H1 (cell line): ENCODE results near the gene MIB1. TPM values are rescaled to one million over a fixed set of nuclear protein-coding genes. Genes with fewer than 3 reads are reported as not detected.

Source experiments
- CTCF ChIA-PET: fragments of 300-600 bp; sonication (Branson Sonifier 250); formaldehyde crosslinking; loops from one replicate; lab custom pipeline; 2021; ENCODE audit not compliant: partially characterized antibody; lab: Charles Lee
- POLR2A ChIA-PET: fragments of 300-600 bp; sonication (Branson Sonifier 250); formaldehyde crosslinking; loops from one replicate; lab custom pipeline; 2021; ENCODE audit warnings: inconsistent platforms; ENCODE audit not compliant: partially characterized antibody; lab: Charles Lee
- DNase-seq, 2 experiments: peaks; one replicate each; pipeline versions ENCODE4 v3.0.0 to v3.0.0-alpha.2; 2010 to 2022; ENCODE audit warnings: low spot score in 2 of 2, low read depth in 1 of 2, mixed read lengths in 1 of 2
- FAIRE-seq: peaks from 2 replicates; lab custom pipeline; 2011; peaks lifted over from hg19 to GRCh38; lab: Jason Lieb, UNC
- H2AFZ ChIP-seq: 2 replicates; pipeline ENCODE4 v1.8.1; 2012; ENCODE audit warnings: low read length, inconsistent platforms
- H2AK5ac ChIP-seq: 2 replicates; pipeline ENCODE4 v1.6.1; 2013; ENCODE audit warnings: low read depth, low read length
- H2BK120ac ChIP-seq: replicated peaks from 2 replicates; pipeline ENCODE3; 2013; ENCODE audit warnings: low read depth, low read length, inconsistent platforms
- H2BK12ac ChIP-seq: 2 replicates; pipeline ENCODE4 v1.6.1; 2013; ENCODE audit warnings: low read depth, low read length
- H2BK15ac ChIP-seq: 2 replicates; pipeline ENCODE4 v1.6.1; 2013; ENCODE audit warnings: low read length
- H2BK20ac ChIP-seq: 2 replicates; pipeline ENCODE4 v1.6.1; 2013; ENCODE audit warnings: low read length
- H2BK5ac ChIP-seq: 2 replicates; pipeline ENCODE4 v1.6.1; 2013; ENCODE audit warnings: low read depth, low read length
- H3K14ac ChIP-seq: 2 replicates; pipeline ENCODE4 v1.6.1; 2013; ENCODE audit warnings: inconsistent platforms; ENCODE audit not compliant: insufficient read length
- H3K18ac ChIP-seq: 2 replicates; pipeline ENCODE4 v1.6.1; 2013; ENCODE audit warnings: low read length; ENCODE audit errors: extremely low read depth
- H3K23ac ChIP-seq: 2 replicates; pipeline ENCODE4 v1.6.1; 2013; ENCODE audit warnings: inconsistent platforms; ENCODE audit not compliant: insufficient read length
- H3K23me2 ChIP-seq: 2 replicates; pipeline ENCODE4 v1.6.1; 2013; ENCODE audit warnings: low read depth, low read length
- H3K27ac ChIP-seq: 2 replicates; pipeline ENCODE4 v1.6.1; 2011; ENCODE audit warnings: low read depth, low read length, inconsistent platforms
- H3K27me3 ChIP-seq, 4 experiments: replicated peaks in 1 of 4; 1 replicate in 1 of 4; 2 replicates in 3 of 4; pipeline versions ENCODE4 v1.6.1 to v1.8.1; 2011 to 2013; ENCODE audit warnings: low read length in 3 of 4, mild to moderate bottlenecking in 3 of 4, inconsistent platforms in 2 of 4, mixed read lengths in 2 of 4, moderate library complexity in 1 of 4; ENCODE audit not compliant: control insufficient read depth in 3 of 4, insufficient read depth in 3 of 4; ENCODE audit errors: extremely low read depth in 1 of 4
- H3K36me3 ChIP-seq, 4 experiments: 2 replicates each; pipeline versions ENCODE4 v1.6.1 to v1.8.1; 2011 to 2013; ENCODE audit warnings: mild to moderate bottlenecking in 4 of 4, low read length in 3 of 4, moderate library complexity in 2 of 4, control low read depth in 1 of 4, inconsistent platforms in 1 of 4; ENCODE audit not compliant: insufficient read depth in 4 of 4, control insufficient read depth in 2 of 4
- H3K4ac ChIP-seq: replicated peaks from 2 replicates; pipeline ENCODE3; 2013; ENCODE audit warnings: low read length, low read depth, mixed read lengths, inconsistent platforms; ENCODE audit not compliant: insufficient read length
- H3K4me1 ChIP-seq, 4 experiments: replicated peaks in 1 of 4; 1 replicate in 1 of 4; 2 replicates in 3 of 4; pipeline versions ENCODE4 v1.6.1 to v1.8.1; 2011 to 2013; ENCODE audit warnings: low read length in 3 of 4, inconsistent platforms in 2 of 4, mixed read lengths in 1 of 4; ENCODE audit not compliant: insufficient read depth in 4 of 4, control insufficient read depth in 3 of 4
- H3K4me2 ChIP-seq, 2 experiments: 2 replicates each; pipeline versions ENCODE4 v1.6.1 to v1.8.1; 2011 to 2013; ENCODE audit warnings: low read depth in 2 of 2, low read length in 2 of 2, control low read depth in 1 of 2, inconsistent platforms in 1 of 2, mild to moderate bottlenecking in 1 of 2; ENCODE audit not compliant: insufficient read depth in 1 of 2
- H3K4me3 ChIP-seq, 4 experiments: fragments of 200-600, 300-600 bp in 1 of 4; sonication (generic), shearing (Covaris generic), sonication (Bioruptor Twin) in 1 of 4; 2 replicates each; pipeline versions ENCODE4 v1.5.1 to v1.8.1; 2011 to 2016; ENCODE audit warnings: low read length in 4 of 4, low read depth in 3 of 4, control low read depth in 2 of 4, inconsistent platforms in 2 of 4, mild to moderate bottlenecking in 2 of 4, mixed read lengths in 1 of 4, moderate library complexity in 1 of 4; ENCODE audit not compliant: insufficient read depth in 2 of 4; ENCODE audit errors: extremely low read depth in 1 of 4
- H3K56ac ChIP-seq: replicated peaks from 2 replicates; pipeline ENCODE3; 2013; ENCODE audit warnings: low read depth, mild to moderate bottlenecking, mixed read lengths, low read length, inconsistent platforms; ENCODE audit not compliant: insufficient read length
- H3K79me1 ChIP-seq: 2 replicates; pipeline ENCODE4 v1.6.1; 2013; ENCODE audit warnings: low read depth, low read length, control low read depth
- H3K79me2 ChIP-seq, 2 experiments: 2 replicates each; pipeline versions ENCODE4 v1.6.1 to v1.8.1; 2012 to 2013; ENCODE audit warnings: low read length in 2 of 2, mild to moderate bottlenecking in 2 of 2, inconsistent platforms in 1 of 2; ENCODE audit not compliant: insufficient read depth in 2 of 2, control insufficient read depth in 1 of 2
- H3K9ac ChIP-seq, 4 experiments: replicated peaks in 1 of 4; 1 replicate in 1 of 4; 2 replicates in 3 of 4; pipeline versions ENCODE4 v1.6.1 to v1.8.1; 2011 to 2013; ENCODE audit warnings: low read depth in 3 of 4, low read length in 3 of 4, control low read depth in 2 of 4, mild to moderate bottlenecking in 2 of 4, moderate library complexity in 2 of 4, inconsistent platforms in 1 of 4; ENCODE audit errors: extremely low read depth in 1 of 4
- H3K9me3 ChIP-seq, 2 experiments: 2 replicates each; pipeline versions ENCODE4 v1.6.1 to v1.8.1; 2012 to 2013; ENCODE audit warnings: mild to moderate bottlenecking in 2 of 2, moderate library complexity in 2 of 2, control low read depth in 1 of 2, inconsistent platforms in 1 of 2, low read depth in 1 of 2, low read length in 1 of 2, mixed read lengths in 1 of 2; ENCODE audit not compliant: insufficient read depth in 2 of 2
- H4K20me1 ChIP-seq, 2 experiments: replicated peaks in 1 of 2; 2 replicates each; pipeline versions ENCODE3 to v1.8.1; 2011 to 2013; ENCODE audit warnings: inconsistent platforms in 2 of 2, low read length in 2 of 2, mild to moderate bottlenecking in 1 of 2; ENCODE audit not compliant: insufficient read depth in 2 of 2, control insufficient read depth in 1 of 2
- H4K5ac ChIP-seq: 2 replicates; pipeline ENCODE4 v1.6.1; 2013; ENCODE audit warnings: low read length, low read depth, mixed read lengths, inconsistent platforms; ENCODE audit not compliant: insufficient read length
- H4K8ac ChIP-seq: 2 replicates; pipeline ENCODE4 v1.8.0; 2013; ENCODE audit warnings: mild to moderate bottlenecking, moderate library complexity, low read length, inconsistent platforms; ENCODE audit not compliant: insufficient read depth; ENCODE audit errors: extremely low read depth
- H4K91ac ChIP-seq: replicated peaks from 2 replicates; pipeline ENCODE3; 2013; ENCODE audit warnings: low read length, mixed read lengths, inconsistent platforms; ENCODE audit not compliant: insufficient read length
- CBX5 ChIP-seq: fragments of 300-800, 300-1000 bp; sonication (generic); IDR thresholded peaks from 2 replicates; pipeline ENCODE4 v1.7.1; 2016; ENCODE audit warnings: antibody characterized with exemption, low read length, low read depth
- EGR1 ChIP-seq: IDR thresholded peaks from 2 replicates; pipeline ENCODE4 v1.6.1; 2011; ENCODE audit warnings: low read depth, low read length, borderline replicate concordance
- FOSL1 ChIP-seq: IDR thresholded peaks from 2 replicates; pipeline ENCODE4 v1.6.1; 2011; ENCODE audit warnings: mild to moderate bottlenecking, low read depth, low read length, moderate library complexity; ENCODE audit not compliant: insufficient read depth
- GABPA ChIP-seq: IDR thresholded peaks from 2 replicates; pipeline ENCODE4 v1.6.1; 2011; ENCODE audit warnings: mild to moderate bottlenecking, low read length, moderate library complexity, borderline replicate concordance; ENCODE audit not compliant: insufficient read depth
- HDAC6 ChIP-seq: IDR thresholded peaks from one replicate; pipeline ENCODE4 v1.7.1; 2012; ENCODE audit warnings: low read depth, mild to moderate bottlenecking, inconsistent platforms, low read length, moderate library complexity
- KDM5A ChIP-seq: fragments of 200-600 bp; IDR thresholded peaks from 2 replicates; pipeline ENCODE4 v1.7.1; 2012; ENCODE audit warnings: mild to moderate bottlenecking, low read length, inconsistent platforms, mixed read lengths
- ZNF274 ChIP-seq: IDR thresholded peaks from 2 replicates; pipeline ENCODE4 v1.7.0; 2012; ENCODE audit warnings: low read length, borderline replicate concordance; ENCODE audit errors: extremely low read depth
- WGBS, 2 experiments: shearing (Covaris generic) in 1 of 2; methylation state at CpG; one replicate each; pipeline versions ENCODE4 v1.1.6 to v1.1.7; 2013 to 2015; ENCODE audit warnings: low lambda C conversion rate in 2 of 2, mixed read lengths in 2 of 2, inconsistent platforms in 1 of 2, low coverage in 1 of 2, missing lambda C conversion rate in 1 of 2; ENCODE audit not compliant: insufficient replicate concordance in 2 of 2, insufficient coverage in 1 of 2, insufficient read length in 1 of 2; ENCODE audit errors: extremely low coverage in 1 of 2, missing lambda C conversion rate in 1 of 2; 5-methylcytosine and 5-hydroxymethylcytosine counted together
- polyA plus RNA-seq, 7 experiments: library from polyadenylated mRNA; depleted of rRNA in 3 of 7; stranded (reverse) in 5 of 7; unstranded in 2 of 7; fragments of >200 nt in 5 of 7; fragments of 200-250 nt in 2 of 7; gene quantifications; 1 replicate in 5 of 7; 2 replicates in 1 of 7; 4 replicates in 1 of 7; pipeline versions ENCODE4 v1.2.1 to v1.2.3, GENCODE V29; 2011 to 2013; ENCODE audit warnings: missing spikeins in 2 of 7, mixed read lengths in 2 of 7
- total RNA-seq: library from RNA; stranded (reverse); fragmentation: NEBNext Ultra II Directional; extraction: Animal tissue kit (Norgen Biotek cat#: 25700); gene quantifications from 2 replicates; pipeline ENCODE4 v1.2.1, GENCODE V29; 2021
- TF ChIP-seq, protein P1 (sequence below): IDR thresholded peaks from 2 replicates; pipeline ENCODE4 v1.6.1; 2012; ENCODE audit warnings: low read length, inconsistent platforms
- TF ChIP-seq, protein P2 (sequence below): IDR thresholded peaks from 2 replicates; pipeline ENCODE4 v1.6.1; 2011; ENCODE audit warnings: low read depth, mild to moderate bottlenecking, low read length; ENCODE audit not compliant: insufficient read depth

MIB1 gene
- total and polyA plus RNA-seq, 2 of the 8 experiments (the other 6 are each of a cell fraction or from before 2014, with no cell fraction given), result 8.2 to 60.3 TPM

DNA sequence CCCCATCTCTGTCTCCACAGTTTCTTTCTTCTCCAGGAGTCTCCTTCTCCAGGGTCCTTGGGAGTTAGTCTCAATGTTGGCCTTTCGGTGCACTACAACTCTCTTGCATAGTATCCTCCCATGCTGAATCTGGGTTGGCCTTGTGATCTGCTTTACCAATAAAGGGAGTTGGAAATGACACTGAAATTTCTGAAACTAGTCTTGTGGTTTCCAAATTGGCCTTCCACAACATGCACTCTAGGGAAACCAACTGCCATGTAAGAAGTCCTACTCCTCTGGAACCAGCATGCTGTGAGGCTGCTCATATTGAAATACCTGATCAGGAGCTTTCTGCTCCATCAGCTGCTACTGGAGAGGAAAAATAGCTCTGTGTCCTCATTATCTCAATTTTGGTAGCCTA is 26.1 kb upstream of the MIB1 start:
- H3K56ac ChIP-seq, result no peak overlapping the region
- H4K91ac ChIP-seq, result no peak overlapping the region
- no peaks in the 10 kb centered on the region for H3K23me2 ChIP-seq
- H3K9me3 ChIP-seq, result no peaks in the 10 kb centered on the region; a peak in 1 of 4 replicates
- no peak for TF ChIP-seq HDAC6
- no peak for TF ChIP-seq KDM5A
- TF ChIP-seq EGR1, result no peak
- TF ChIP-seq, protein P1, sequence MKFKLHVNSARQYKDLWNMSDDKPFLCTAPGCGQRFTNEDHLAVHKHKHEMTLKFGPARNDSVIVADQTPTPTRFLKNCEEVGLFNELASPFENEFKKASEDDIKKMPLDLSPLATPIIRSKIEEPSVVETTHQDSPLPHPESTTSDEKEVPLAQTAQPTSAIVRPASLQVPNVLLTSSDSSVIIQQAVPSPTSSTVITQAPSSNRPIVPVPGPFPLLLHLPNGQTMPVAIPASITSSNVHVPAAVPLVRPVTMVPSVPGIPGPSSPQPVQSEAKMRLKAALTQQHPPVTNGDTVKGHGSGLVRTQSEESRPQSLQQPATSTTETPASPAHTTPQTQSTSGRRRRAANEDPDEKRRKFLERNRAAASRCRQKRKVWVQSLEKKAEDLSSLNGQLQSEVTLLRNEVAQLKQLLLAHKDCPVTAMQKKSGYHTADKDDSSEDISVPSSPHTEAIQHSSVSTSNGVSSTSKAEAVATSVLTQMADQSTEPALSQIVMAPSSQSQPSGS, result no peak
- no peak for TF ChIP-seq GABPA
- TF ChIP-seq ZNF274, result no peak
- TF ChIP-seq, protein P2, sequence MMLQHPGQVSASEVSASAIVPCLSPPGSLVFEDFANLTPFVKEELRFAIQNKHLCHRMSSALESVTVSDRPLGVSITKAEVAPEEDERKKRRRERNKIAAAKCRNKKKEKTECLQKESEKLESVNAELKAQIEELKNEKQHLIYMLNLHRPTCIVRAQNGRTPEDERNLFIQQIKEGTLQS, result no peak
- no peak for TF ChIP-seq FOSL1
- no peak for TF ChIP-seq CBX5
- DNase-seq, result no peak
- H3K9ac ChIP-seq, result no peak overlapping the region
- H3K23ac ChIP-seq, result no peak overlapping the region
- H2BK12ac ChIP-seq, result no peak overlapping the region
- H3K27me3 ChIP-seq, result no peaks in the 10 kb centered on the region
- H2AK5ac ChIP-seq, result no peak overlapping the region
- H3K4me2 ChIP-seq, result no peak overlapping the region
- ChIA-PET CTCF (no interaction called here), POLR2A (interaction anchor here (1.9 kb wide), 1 partner anchor 26 kb away, joined by 6 read pairs; the partner anchor contains the start of gene MIB1)
- 89% methylated on average over 1 of the region's 1 CpG; no CpG with 5 or more reads in 1 of the 2 experiments for WGBS, 2 experiments
- no peak overlapping the region for H3K4ac ChIP-seq
- no peak overlapping the region for H2BK120ac ChIP-seq
- no peaks in the 10 kb centered on the region for H3K4me1 ChIP-seq
- H4K8ac ChIP-seq, result no peak overlapping the region
- no peak overlapping the region for H3K14ac ChIP-seq
- no peak overlapping the region for H2BK15ac ChIP-seq
- no peaks in the 10 kb centered on the region for H4K20me1 ChIP-seq
- no peaks in the 10 kb centered on the region for H3K79me1 ChIP-seq
- no peak overlapping the region for H2BK20ac ChIP-seq
- FAIRE-seq, result no peak
- no peak overlapping the region for H3K18ac ChIP-seq
- no peaks in the 10 kb centered on the region for H3K36me3 ChIP-seq
- no peak overlapping the region for H2BK5ac ChIP-seq
- no peak overlapping the region for H4K5ac ChIP-seq
- H2AFZ ChIP-seq, result no peak overlapping the region
- H3K79me2 ChIP-seq, result no peaks in the 10 kb centered on the region
- H3K27ac ChIP-seq, result no peak overlapping the region
- H3K4me3 ChIP-seq, result no peak overlapping the region
